ENCODE data around the gene PTGDS.

PTGDS gene

DNA sequence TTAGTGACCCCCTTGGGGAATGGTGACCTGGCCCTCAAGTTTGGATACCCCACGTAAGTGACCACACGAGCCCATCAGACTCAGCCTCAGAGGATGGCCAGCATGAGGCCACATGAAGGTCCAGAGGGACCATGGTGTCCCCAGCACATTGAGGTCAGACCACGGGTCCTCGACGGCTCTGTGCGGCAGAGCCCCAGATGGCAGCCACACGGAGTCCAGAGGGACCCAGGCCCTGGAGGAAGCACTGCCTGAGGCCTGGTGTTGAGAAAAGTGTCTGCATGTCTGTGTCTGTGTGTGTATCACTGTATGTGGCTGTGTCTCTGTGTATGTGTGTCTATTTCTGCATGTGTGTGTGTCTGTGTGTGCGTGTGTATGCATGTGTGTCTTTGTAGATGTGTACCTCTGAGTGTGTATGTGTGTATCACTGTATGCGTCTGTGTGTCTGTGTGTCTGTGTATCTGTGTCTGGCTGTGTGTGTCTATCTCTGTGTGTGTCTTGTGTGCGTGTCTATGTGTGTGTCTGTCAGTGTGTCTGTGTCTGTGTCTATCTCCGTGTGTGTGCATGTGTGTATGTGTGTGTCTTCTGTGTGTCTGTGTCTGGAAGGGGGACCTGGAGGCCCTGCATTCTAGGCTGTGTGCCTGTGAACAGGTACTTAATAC lies 6.5 kb downstream of the PTGDS start:
- no peak overlapping the region for H3K4me3 ChIP-seq (ENCODE audit: low read depth, low read length)
- TF ChIP-seq, protein P1, sequence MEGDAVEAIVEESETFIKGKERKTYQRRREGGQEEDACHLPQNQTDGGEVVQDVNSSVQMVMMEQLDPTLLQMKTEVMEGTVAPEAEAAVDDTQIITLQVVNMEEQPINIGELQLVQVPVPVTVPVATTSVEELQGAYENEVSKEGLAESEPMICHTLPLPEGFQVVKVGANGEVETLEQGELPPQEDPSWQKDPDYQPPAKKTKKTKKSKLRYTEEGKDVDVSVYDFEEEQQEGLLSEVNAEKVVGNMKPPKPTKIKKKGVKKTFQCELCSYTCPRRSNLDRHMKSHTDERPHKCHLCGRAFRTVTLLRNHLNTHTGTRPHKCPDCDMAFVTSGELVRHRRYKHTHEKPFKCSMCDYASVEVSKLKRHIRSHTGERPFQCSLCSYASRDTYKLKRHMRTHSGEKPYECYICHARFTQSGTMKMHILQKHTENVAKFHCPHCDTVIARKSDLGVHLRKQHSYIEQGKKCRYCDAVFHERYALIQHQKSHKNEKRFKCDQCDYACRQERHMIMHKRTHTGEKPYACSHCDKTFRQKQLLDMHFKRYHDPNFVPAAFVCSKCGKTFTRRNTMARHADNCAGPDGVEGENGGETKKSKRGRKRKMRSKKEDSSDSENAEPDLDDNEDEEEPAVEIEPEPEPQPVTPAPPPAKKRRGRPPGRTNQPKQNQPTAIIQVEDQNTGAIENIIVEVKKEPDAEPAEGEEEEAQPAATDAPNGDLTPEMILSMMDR (IDR thresholded peaks at IDR 0.05; ENCODE audit: low read depth, low read length), result no peak

DNA sequence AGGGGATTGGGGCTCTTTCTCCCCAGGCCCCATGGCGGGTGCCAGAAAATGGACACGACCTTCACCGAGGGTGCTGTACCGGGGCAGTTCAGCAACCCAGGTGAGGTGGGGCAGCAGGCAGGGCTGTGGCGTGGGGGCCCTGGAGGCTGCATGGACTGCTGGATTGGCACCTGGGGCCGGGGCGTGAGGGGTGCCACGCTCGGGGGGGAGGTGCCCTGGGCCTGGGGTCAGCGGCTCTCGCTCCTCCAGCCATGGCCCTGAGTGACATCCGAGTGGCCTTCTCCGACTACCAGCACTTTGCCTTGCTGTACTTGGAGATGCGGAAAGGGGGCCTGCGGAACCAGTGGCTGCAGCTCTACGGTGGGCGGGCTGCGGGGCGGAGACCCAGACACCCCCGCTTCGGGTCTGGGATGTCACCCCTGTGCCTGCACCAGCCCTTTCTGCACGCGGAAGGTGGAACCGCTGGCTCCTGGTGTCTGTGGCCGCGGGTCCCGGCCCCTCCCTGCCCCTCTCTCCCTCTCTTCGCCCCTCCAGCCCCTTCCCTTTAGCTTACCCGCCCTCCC lies 7.2 kb downstream of the PTGDS start:
- TF ChIP-seq, protein P1 (IDR thresholded peaks at IDR 0.05; ENCODE audit: low read depth, low read length), result no peak
- no peak overlapping the region for H3K4me3 ChIP-seq (ENCODE audit: low read depth, low read length)

DNA sequence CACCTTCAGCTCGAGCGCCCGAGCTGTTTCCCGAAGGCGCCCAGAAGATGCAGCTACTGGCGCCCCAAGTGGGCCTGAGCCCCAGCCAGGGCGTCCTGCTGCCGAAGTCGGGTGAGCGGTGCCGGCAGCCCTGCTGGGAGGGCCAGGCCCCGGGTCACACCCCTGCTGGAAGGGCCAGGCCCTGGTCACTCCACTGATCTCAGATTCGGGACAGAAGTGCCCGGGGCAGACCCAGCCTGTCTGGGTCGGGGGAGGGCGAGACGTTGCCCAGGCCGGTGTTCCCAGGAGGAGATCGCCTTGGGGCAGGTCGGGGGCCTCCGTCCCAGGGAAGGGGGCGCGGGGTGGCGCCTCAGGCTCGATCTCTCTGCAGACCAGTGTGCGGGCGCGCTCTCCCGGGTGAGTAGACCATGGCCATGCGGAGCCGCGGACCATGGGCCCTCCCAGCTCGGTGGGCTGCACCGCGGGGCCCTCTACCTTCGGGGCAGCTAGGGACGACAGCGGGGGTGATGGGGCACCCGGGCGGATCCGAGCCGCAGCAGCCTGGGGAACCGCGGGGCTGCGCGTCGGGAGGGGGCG lies 7.8 kb downstream of the PTGDS start:
- H3K4me3 ChIP-seq (ENCODE audit: low read depth, low read length), result no peak overlapping the region

DNA sequence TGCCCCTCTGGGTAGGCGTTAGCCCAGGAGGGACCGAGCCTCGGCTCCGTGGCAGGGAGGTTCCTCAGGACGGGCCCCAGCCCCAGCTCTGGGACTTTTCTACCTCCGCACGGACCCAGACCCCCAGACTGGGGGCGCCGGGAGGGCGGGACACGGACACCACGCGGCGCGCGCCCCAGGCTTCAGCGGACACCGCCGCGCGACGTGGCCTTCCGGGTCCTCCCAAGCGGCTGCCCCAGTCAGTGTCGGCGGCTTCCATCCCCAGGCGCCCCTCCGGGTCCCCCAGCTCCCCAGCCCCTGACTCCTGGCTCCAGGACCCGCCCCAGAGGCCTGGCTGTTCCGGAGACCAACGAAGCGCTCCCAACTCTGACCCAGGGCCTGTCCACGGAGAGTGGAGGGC lies 8.5 kb downstream of the PTGDS start:
- TF ChIP-seq, protein P1 (IDR thresholded peaks at IDR 0.05; ENCODE audit: low read depth, low read length), result no peak
- H3K4me3 ChIP-seq (ENCODE audit: low read depth, low read length), result no peak overlapping the region

More for the DNA sequence above, 7.8 kb downstream of the PTGDS start:
- TF ChIP-seq, protein P1 (IDR thresholded peaks at IDR 0.05; ENCODE audit: low read depth, low read length), result no peak

DNA sequence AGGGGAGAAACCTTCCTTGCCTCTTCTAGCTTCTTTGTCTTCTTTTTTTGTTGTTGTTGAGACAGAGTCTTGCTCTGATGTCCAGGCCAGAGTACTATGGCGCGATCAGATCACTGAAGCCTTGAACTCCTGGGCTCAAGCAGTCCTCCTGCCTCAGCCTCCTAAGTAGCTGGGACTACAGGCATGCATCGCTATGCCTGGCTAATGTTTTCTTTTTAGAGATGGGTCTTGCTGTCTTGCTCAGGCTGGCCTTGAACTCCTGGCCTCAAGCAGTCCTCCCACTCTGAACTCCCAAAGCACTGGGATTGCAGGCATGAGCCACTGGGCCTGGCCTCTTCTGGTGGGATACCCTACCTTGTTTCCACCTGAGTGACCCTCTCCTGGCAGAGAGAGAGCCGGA lies 11.6 kb downstream of the PTGDS start:
- no peak overlapping the region for H3K4me3 ChIP-seq (ENCODE audit: low read depth, low read length)
- TF ChIP-seq, protein P1 (IDR thresholded peaks at IDR 0.05; ENCODE audit: low read depth, low read length), result no peak

DNA sequence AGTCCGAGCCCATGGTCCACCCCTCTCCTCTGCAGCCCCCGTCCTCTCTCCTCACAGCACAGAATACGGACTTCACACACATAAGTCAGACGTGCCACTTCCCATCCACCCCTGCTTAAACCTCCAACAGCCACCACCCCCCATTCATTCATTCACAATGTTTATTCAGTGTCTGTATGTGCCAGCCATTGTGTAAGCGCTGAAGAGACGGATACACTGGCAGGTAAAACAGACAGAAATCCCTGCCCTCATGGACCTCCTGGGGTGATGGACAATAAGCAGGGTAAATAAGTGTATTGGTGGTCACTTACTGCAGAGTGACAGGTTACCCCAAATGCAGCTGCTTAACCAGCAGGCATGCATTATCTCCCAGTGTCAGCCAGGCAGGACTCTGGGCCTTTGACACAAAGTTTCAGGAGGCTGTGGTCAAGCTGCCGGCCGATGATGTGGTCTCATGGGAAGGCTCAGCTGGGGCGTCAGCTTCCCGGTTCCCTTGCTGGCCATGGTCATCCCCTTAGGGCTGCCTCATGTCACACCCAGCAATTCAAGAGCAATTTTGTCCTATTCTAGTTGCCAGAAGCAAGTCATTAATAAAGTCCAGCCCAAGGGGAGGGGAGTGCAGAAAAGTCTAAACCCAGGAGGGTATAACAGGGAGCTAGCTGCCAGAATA lies 13.1 kb downstream of the PTGDS start:
- no peak overlapping the region for H3K4me3 ChIP-seq (ENCODE audit: low read depth, low read length)
- TF ChIP-seq, protein P1 (IDR thresholded peaks at IDR 0.05; ENCODE audit: low read depth, low read length), result no peak

All from WI38 (cell line).